Heart right ventricle (tissue), 16 donors: Measurements from ENCODE around the gene ZNF469. TPM values are rescaled to one million over a fixed set of nuclear protein-coding genes. Genes with fewer than 3 reads are reported as not detected.

ENCODE experiments used
- ATAC-seq, 8 donors: fragments of 200-7000 bp; cut with Tn5 transposase; one replicate each; pipeline ENCODE4 v1.9.1; 2020; ENCODE audit warnings: mild to moderate bottlenecking in 8 of 8, moderate library complexity in 8 of 8, moderate number of reproducible peaks in 1 of 8
- DNase-seq, 2 donors: peaks; one replicate each; pipeline ENCODE4 v3.0.0-alpha.2; 2020
- H3K27ac ChIP-seq, 10 donors: fragments of 200-600 bp; sonication (generic) in 2 of 10; one replicate each; pipeline versions ENCODE4 v1.5.0 to v1.8.0; 2020 to 2022; ENCODE audit warnings: mild to moderate bottlenecking in 3 of 10
- H3K27me3 ChIP-seq, 7 donors: fragments of 200-600 bp; one replicate each; pipeline ENCODE4 v1.8.0; 2021 to 2022; ENCODE audit warnings: mild to moderate bottlenecking in 2 of 7
- H3K36me3 ChIP-seq, 9 donors: fragments of 200-600 bp; sonication (generic) in 1 of 9; one replicate each; pipeline versions ENCODE4 v1.5.0 to v1.8.0; 2020 to 2022; ENCODE audit warnings: mild to moderate bottlenecking in 2 of 9
- H3K4me1 ChIP-seq, 9 donors: fragments of 200-600 bp; sonication (generic) in 1 of 9; one replicate each; pipeline versions ENCODE4 v1.5.0 to v1.8.0; 2020 to 2022; ENCODE audit warnings: mild to moderate bottlenecking in 4 of 9
- H3K4me3 ChIP-seq, 10 donors: fragments of 200-600 bp; sonication (generic) in 2 of 10; one replicate each; pipeline versions ENCODE4 v1.5.0 to v1.8.0; 2020 to 2022; ENCODE audit warnings: mild to moderate bottlenecking in 7 of 10, moderate library complexity in 2 of 10
- H3K9me3 ChIP-seq, 11 donors: fragments of 200-600 bp in 10 of 11; sonication (generic) in 2 of 11; one replicate each; pipeline versions ENCODE4 v1.5.0 to v1.8.0; 2013 to 2022; ENCODE audit warnings: mild to moderate bottlenecking in 2 of 11, control low read depth in 1 of 11, moderate library complexity in 1 of 11
- WGBS, 2 donors: extraction: QIAGEN DNeasy Blood & Tissue Kit; methylation state at CpG; one replicate each; pipeline ENCODE4 v1.1.7; 2013; ENCODE audit warnings: inconsistent platforms in 1 of 2; 5-methylcytosine and 5-hydroxymethylcytosine counted together
- intact Hi-C, 10 donors: fragments of 100-400 bp; cut with DNase I; formaldehyde crosslinking; loops; one replicate each; pipeline versions ENCODE4 v1.11.1 to v1.14.2; 2022
- polyA plus RNA-seq, 2 donors: library from polyadenylated mRNA; stranded (reverse); fragments of 200-250 nt; gene quantifications; one replicate each; pipeline ENCODE4 v1.2.3, GENCODE V29; 2013
- total RNA-seq, 10 donors: library from RNA; stranded (reverse); fragmentation: NEBNext Ultra II Directional in 3 of 10; extraction: Animal tissue kit (Norgen Biotek cat#: 25700) in 3 of 10; gene quantifications; one replicate each; pipeline versions ENCODE4 v1.2.1 to v1.2.4, GENCODE V29; 2021 to 2023
- TF ChIP-seq, protein P1 (sequence below), 9 donors: fragments of 200-600 bp; sonication (generic) in 2 of 9; IDR thresholded peaks; one replicate each; pipeline versions ENCODE4 v1.5.0 to v1.8.0; 2021 to 2022; ENCODE audit warnings: antibody characterized with exemption in 9 of 9, mild to moderate bottlenecking in 5 of 9, moderate library complexity in 1 of 9
- donor health status: Arrhythmogenic right ventricular cardiomyopathy.
- donor health status: ischemic (EF 13 %, LVEDD 7.1; RV severe dilation, severe dysfunction).
- donor health status: healthy with polysubstance abuse.
- donor health status: DM: no; HTN: yes; CAD: no.
- donor health status: DM: no; HTN: no; CAD: no.
- donor health status: ischemic (EF 25% LVEDD 6.9; RV normal size, moderate dysfunction).
- donor health status: ischemic (EF 25% LVEDD 5.7; RV mildly dilated, moderate dysfunction).
- donor health status: healthy.
- donor health status: DM: yes; HTN: yes; CAD: no.
- donor health status: Ischemic cardiomyopathy.
- donor health status: ischemic (EF 35%, LVEDD 5.7; RV mildly dilated, moderate dysfunction).
- donor health status: nonischemic (EF 11% LVEDD 7.7; RV severe dilation, severe dysfunction).
- donor health status: DM: yes; HTN: yes; CAD: no.
- donor health status: PGD.
- donor health status: ischemic (EF 29% LVEDD 5.4; RV normal size, mild dysfunction).
- donor health status: nonischemic (EF 23%, LVEDD 6.1; RV moderate dilation, normal function).

Gene ZNF469
- total and polyA plus RNA-seq, 12 donors, result 0.23 to 1.7 (median 1.00) TPM

GRCh38 chr16:88392111-88392510 lies 9.4 kb downstream of the ZNF469 start:
- WGBS, 2 donors, result 85 to 87% methylated on average over 22 of the region's 22 CpGs
- H3K4me1 ChIP-seq, result peaks cover 0 to 29% (median 6%) of the 10 kb centered on the region in 9 donors
- no peaks in the 10 kb centered on the region for H3K36me3 ChIP-seq
- TF ChIP-seq, protein P1, sequence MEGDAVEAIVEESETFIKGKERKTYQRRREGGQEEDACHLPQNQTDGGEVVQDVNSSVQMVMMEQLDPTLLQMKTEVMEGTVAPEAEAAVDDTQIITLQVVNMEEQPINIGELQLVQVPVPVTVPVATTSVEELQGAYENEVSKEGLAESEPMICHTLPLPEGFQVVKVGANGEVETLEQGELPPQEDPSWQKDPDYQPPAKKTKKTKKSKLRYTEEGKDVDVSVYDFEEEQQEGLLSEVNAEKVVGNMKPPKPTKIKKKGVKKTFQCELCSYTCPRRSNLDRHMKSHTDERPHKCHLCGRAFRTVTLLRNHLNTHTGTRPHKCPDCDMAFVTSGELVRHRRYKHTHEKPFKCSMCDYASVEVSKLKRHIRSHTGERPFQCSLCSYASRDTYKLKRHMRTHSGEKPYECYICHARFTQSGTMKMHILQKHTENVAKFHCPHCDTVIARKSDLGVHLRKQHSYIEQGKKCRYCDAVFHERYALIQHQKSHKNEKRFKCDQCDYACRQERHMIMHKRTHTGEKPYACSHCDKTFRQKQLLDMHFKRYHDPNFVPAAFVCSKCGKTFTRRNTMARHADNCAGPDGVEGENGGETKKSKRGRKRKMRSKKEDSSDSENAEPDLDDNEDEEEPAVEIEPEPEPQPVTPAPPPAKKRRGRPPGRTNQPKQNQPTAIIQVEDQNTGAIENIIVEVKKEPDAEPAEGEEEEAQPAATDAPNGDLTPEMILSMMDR (IDR thresholded peaks at IDR 0.05), result no peak
- intact Hi-C loops, result no loop called here
- no peak for ATAC-seq
- DNase-seq, result no peak
- H3K9me3 ChIP-seq, result no peaks in the 10 kb centered on the region
- peaks cover 0 to 25% (median 1%) of the 10 kb centered on the region in 7 donors for H3K27me3 ChIP-seq
- no peak overlapping the region for H3K27ac ChIP-seq
- H3K4me3 ChIP-seq, result no peak overlapping the region

GRCh38 chr16:88392616-88393015 lies 9.9 kb downstream of the ZNF469 start:
- 79 to 82% methylated on average over 6 of the region's 6 CpGs for WGBS, 2 donors
- intact Hi-C loops, result no loop called here
- ATAC-seq (no peak), DNase-seq (no peak)
- Histone ChIP-seq H3K36me3 (no peaks in the 10 kb centered on the region), H3K27me3 (peaks cover 0 to 22% (median 0%) of the 10 kb centered on the region in 7 donors), H3K4me1 (peaks cover 0 to 28% (median 6%) of the 10 kb centered on the region in 9 donors), H3K27ac (peak overlapping the region in 4 of 10 donors; percentile 18 to 80 (median 50)), H3K9me3 (no peaks in the 10 kb centered on the region), H3K4me3 (no peak overlapping the region)
- TF ChIP-seq, protein P1 (IDR thresholded peaks at IDR 0.05), result no peak

- peak overlapping the region in 9 of 10 donors; percentile 16 to 80 (median 47) for H3K27ac ChIP-seq
These were observed 10.3 kb downstream of the ZNF469 start for GRCh38 chr16:88393034-88393433.

DNA sequence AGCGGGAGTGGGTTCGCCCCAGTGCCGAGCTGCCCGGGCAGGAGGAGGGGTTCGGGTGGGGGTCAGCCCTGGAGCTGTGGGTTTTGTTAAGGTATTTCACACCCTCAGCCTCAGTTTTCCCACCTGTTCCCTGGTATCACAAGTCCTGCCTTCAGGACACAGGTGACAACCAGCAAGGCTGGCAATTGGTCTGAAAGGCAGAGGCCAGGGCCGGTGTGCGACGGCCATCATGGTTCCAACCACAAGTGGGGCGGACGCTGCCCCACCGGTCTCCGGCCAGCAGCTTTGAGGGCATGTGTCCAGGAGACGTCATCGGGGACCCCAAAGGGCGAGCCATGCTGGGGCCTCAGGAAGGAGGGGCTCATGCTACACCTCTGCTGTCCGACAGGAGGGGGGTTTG lies 10.8 kb downstream of the ZNF469 start:
- Histone ChIP-seq H3K4me1 (peaks cover 0 to 19% (median 2%) of the 10 kb centered on the region in 9 donors), H3K36me3 (no peaks in the 10 kb centered on the region), H3K27me3 (peaks cover 0 to 17% (median 0%) of the 10 kb centered on the region in 7 donors), H3K27ac (peak overlapping the region in 8 of 10 donors; percentile 16 to 80 (median 48)), H3K9me3 (no peaks in the 10 kb centered on the region), H3K4me3 (no peak overlapping the region)
- ATAC-seq (no peak), DNase-seq (no peak)
- 92 to 93% methylated on average over 16 of the region's 16 CpGs for WGBS, 2 donors
- intact Hi-C loops, result no loop called here
- TF ChIP-seq, protein P1 (IDR thresholded peaks at IDR 0.05), result no peak

More at GRCh38 chr16:88393034-88393433, 10.3 kb downstream of the ZNF469 start:
- intact Hi-C loops, result no loop called here
- peak; percentile 45 to 62 for DNase-seq
- Histone ChIP-seq H3K9me3 (no peaks in the 10 kb centered on the region), H3K4me1 (peaks cover 0 to 24% (median 4%) of the 10 kb centered on the region in 9 donors), H3K36me3 (no peaks in the 10 kb centered on the region), H3K27me3 (peaks cover 0 to 17% (median 0%) of the 10 kb centered on the region in 7 donors), H3K4me3 (no peak overlapping the region)
- peak; percentile 55 to 78 (median 62) for ATAC-seq
- TF ChIP-seq, protein P1 (IDR thresholded peaks at IDR 0.05), result no peak
- WGBS, 2 donors, result 63 to 65% methylated on average over 24 of the region's 24 CpGs
